NCI-H345 (cell line): ENCODE measurements around the gene CCNJ.
"Not testable (repeated sequence)": the region's sequence is repeated elsewhere in the genome, so short reads cannot be mapped to it uniquely, and the experiment has no call there.

Source experiments
- DNase-seq: peaks from one replicate; lab custom pipeline; 2025; lab: John Stamatoyannopoulos, UW

Gene CCNJ, protein sequence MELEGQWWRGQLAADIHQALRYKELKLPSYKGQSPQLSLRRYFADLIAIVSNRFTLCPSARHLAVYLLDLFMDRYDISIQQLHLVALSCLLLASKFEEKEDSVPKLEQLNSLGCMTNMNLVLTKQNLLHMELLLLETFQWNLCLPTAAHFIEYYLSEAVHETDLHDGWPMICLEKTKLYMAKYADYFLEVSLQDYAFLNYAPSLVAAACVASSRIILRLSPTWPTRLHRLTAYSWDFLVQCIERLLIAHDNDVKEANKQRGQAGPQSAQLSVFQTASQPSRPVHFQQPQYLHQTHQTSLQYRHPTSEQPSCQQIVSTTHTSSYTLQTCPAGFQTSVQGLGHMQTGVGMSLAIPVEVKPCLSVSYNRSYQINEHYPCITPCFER

DNA sequence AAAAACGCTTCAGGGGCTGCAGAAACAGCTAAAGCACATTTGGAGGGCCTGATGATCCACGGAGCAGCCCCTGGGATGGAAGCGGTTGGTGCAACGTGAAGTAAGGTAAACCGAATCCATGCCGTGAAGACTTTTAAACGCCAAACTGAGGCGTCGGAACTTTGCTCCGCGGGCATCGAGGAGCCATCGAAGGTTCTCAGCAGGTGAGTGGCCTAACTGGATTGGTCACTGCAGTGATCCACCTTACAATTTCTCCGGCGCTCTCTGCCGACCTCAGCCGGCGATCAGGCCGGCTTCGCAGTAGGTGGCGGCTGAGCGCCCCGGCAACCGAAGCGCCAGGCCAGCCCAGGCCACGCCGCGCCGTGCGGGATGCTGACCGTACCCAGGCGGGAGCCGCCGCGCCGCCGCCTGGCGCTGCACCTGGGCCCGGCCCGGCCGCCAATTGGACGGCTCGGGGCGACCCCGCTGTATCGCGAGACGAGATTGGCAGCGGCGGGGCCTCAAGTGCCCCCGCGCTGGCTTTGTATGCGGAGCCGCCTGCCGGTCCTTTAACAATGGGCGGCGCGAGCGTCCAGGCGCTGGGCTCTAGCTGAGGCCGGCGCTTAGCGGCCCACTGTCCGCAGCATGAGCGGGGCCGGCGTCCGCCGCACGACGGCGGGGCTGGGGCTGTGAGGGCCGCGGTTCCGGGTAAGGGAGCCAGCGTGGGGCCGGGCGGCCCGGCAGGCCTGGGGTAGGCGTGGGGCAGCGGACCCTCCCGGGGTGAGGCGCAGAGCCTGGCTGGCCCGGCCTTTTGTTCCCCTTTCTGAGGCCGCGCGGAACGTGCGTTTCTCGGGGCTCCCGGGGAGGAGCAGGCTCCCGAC is at the start of gene CCNJ:
Gene CCNJ (plus strand): TSS at position 551 of the 860 bp plus-strand sequence. CDS start 811 bp downstream, outside the sequence.
- peak; percentile 82 for DNase-seq

DNA sequence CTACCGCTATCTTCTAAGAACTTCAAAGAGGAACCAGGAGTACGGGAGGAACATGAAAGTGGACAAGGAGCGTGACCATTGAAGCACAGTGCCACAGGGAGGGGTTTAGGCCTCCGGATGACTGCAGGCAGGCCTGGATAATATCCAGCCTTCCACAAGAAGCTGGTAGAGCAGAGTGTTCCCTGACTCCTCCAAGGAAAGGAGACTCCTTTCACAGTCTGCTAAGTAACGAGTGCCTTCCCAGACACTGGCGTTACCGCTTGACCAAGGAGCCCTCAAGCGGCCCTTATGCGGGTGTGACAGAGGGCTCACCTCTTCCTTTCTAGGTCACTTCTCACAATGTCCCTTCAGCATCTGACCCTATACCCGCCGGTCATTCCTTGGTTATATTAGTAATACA is 49.0 kb upstream of the CCNJ start:
- not testable (repeated sequence) for DNase-seq

DNA sequence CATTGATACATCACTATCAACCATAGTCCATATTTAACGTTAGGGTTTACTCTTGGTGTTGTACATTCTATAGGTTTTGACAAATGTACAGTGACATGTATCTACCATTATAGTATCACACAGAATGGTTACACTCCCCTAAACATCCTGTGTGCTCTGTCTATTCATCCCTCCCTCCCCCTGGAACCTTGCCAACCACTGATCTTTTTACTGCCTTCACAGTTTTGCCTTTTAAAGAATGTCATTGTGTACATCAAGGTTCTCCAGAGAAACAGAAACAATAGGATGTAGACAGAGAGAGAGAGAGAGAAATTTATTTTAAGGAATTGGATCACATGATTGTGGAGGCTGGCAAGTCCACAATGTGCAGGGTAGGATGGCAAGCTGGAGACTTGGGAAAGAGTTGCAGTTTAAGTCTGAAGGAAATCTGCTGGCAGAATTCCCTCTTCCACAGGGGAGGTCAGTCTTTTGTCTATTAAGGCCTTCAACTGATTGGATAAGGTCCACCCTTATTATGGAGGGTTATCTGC is 45.1 kb upstream of the CCNJ start:
- DNase-seq = peak; percentile 6

DNA sequence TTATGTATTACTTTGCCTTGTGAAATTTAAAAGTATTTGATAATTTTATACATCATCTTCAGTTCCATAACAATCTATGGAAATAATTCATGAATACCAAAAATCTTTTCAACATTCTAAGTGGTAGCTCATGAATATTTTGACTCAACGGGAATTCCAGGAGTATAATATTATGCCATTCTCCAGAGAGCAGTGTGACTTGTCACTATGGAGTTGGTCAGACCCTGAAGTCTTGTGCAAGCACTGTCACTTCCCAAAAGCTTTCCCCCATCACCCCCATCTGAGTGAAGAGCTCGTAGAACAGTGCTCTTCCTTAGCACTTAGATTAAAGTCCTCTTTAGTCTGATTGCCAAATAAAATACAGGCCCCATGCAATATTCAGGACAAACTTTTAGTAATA is 29.4 kb upstream of the CCNJ start:
- no peak for DNase-seq

DNA sequence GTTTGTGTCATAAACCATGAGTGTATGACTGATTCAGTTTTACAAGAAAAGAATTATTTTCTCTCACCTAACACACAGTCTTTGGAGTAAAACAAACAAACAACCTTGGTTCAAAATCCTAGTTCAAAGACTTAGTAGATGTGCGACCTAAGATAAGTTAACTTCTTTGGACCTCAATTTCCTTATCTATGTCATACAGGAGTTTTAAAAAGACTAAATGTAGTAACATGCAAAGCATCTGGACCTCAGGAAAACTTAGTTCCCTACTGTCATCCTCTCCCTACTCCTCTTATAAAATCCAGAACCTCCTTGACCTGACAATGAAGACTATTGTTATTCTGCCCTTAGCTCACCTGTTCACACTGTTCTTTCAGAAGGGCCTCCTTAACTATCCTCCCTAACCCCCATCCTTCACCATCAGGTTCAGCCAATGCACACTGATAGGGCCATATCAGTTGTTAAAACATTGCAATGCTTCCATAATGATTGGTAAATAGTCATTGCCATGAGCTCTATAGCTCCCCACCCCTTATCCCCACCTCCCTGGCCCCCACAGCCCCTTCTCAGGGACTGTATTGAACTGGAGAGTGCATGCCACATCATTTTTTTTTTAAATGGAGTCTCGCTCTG is 28.8 kb upstream of the CCNJ start:
- no peak for DNase-seq

DNA sequence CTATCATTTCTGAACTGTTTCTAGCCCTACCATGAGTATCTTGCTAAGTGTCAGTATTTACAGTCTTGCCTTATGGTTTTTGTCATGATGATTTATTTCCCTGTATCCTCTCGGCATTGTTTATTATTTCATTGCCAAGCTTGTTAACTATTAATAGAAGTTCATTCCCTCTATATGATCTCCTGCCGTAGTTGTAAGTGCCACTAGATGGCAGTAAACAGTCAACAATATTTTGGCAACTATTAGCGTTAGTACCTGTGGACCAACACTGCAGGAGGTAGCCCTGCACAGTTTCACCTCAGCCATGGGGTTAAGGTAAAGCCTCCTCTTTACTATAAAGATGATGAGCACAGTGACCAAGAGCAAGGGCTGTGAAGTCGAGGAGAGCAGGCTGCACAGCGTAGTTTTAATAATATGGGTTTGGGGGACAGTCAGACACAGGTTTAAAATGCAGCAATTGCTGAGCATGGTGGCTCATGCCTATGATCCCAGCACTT is 26.1 kb upstream of the CCNJ start:
- DNase-seq = peak; percentile 62

DNA sequence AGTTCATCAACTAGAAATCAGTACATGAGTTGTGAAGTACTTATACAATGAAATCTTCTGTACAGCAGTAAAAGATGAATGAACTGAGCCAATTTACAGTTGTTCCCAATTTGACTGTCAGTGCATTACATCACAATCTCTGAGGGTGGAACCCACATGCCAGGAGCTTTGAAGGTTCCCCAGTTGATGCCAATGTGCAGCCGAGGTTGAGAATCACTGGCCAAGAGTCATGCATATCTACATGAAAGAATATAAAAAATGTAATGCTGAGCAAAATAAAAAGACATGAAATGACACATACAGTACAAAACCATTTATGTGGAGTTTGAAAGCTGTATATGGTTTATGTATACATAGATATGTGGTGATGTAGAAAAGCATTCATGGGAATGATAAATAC is 22.1 kb upstream of the CCNJ start:
- DNase-seq = no peak

DNA sequence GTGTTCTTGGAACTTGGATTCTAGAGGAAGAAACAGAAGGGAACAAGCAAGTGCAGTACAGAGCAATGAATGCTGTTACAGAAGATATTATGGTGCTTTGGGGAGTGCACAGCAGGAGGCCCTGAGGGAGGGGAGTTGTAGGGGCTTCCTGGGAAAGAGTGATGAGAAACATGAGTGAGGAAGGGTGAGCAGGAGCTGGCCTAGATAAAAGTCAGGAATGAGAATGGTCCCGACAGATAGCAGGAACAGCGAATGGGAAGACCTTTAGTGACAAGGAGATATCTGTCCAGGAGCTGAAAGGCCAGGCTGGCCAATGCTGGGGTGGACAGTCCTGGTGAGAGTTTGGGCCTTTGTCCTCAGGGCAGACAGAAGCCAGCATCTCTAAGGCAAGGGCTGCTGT is 20.6 kb upstream of the CCNJ start:
- no peak for DNase-seq

DNA sequence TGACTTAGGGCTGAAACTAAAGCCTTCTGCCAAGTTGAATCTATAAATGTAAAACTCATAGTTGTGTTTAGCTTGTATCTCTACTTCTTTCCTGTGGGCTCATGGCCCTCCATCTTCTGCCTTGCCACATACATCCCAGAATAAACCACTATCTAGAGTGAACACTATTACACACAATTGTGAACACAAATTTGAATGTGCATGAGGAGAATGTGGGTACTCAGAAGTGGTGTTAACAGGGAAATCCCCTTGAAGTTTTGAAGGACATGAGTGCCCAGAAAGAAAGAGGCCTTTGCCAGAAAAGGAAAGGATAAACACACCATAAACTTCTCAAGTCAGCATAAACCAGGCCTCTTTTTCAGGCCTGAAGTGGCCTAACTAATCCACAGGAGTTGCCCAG is 20.2 kb upstream of the CCNJ start:
- no peak for DNase-seq

DNA sequence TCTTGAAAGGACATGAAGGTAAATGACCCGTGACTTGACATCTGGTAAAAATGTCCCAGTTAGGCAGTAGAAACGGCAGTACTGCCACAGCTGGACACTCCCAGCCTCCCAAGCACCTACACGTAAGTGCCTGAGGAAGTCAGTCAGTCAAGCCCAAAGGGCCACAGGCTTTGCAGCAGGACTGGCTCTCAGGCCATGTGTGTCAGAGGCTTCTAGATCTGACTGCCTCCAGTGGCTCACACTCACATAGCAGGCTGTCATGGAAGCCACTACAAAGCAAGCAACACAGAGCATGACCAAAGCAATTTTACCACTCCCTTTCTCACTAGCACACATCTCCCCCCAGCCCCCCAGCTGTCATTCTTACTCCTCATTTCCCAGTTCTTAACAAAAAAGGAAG is 17.8 kb upstream of the CCNJ start:
- no peak for DNase-seq

DNA sequence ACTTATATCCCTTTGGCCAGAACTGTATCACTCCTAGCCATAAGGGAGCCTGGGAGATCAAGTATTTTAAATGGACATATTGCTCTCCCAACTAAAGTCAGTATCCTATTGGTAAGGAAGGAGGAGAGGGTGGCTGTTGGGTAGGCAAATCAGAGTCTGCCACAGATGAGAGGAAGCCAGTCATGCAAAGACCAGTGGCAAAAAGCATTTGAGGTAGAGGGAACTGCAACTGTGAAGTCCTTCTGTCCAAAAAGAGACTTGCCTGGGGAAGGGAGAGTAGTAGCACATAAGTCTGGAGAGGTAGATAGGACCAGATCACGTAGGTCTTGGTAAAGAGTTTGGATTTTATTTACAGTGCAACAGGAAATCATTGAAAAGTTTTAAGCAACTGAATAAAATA is 8.8 kb upstream of the CCNJ start:
- DNase-seq = no peak

DNA sequence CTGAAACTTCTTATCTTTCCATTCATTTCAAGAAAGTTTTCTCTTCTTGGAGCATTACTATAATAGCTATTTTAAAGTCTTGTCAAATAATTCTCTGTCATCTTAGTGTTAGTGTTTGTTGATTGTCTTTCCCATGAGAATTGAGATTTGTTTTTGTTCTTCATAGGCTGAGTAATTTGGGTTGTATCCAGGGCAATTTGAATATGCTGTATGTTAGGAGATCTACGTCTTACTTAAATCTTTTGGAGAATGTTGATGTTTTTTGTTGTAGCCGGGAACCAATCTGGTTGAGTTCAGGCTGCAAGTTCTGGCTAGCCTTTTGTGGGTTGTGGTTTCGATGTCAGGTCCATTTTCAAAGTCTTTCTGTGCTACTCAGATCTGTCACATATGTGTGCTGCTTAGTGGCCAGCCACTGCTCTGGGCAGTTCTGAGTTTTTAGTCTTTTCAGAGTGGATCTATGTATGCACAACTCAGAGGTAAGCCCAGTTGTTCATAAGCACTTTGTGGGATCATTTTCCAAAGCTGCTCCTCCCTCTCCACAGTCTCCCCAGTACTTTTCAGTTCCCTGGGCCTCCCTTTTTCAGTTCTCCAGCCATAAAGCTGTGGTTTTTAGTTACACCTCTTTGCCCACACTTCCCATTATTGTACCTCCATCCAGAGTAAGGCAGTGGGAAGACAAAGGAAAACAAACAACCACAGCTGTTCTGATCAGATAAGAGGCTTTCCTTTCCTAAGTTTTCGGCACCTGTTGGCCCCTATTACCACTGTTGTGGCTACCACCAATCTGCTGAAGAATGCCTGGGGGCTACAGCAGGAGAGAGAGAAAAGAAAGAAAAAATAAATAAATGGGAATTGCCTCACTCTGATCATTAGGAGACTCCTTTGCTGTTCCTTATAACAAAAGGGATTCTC is 4.7 kb upstream of the CCNJ start:
- peak; percentile 5 for DNase-seq

DNA sequence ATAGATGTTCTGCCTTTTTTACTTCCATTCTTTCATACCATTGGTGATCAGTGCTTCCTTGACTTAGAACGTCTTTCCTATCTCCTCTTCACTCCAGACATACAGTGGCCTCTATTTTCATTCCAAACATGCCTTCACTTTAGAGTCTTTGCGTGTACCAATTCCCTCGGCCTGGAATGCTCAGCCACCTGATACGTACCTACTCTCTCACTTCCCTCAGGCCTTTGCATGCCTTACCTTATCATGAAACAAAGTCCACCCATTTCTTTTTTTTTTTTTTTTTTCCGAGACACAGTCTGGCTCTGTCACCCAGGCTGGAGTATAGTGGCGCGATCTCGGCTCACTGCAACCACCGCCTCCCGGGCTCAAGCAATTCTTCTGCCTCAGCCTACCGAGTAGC is 2.2 kb upstream of the CCNJ start:
- no peak for DNase-seq

DNA sequence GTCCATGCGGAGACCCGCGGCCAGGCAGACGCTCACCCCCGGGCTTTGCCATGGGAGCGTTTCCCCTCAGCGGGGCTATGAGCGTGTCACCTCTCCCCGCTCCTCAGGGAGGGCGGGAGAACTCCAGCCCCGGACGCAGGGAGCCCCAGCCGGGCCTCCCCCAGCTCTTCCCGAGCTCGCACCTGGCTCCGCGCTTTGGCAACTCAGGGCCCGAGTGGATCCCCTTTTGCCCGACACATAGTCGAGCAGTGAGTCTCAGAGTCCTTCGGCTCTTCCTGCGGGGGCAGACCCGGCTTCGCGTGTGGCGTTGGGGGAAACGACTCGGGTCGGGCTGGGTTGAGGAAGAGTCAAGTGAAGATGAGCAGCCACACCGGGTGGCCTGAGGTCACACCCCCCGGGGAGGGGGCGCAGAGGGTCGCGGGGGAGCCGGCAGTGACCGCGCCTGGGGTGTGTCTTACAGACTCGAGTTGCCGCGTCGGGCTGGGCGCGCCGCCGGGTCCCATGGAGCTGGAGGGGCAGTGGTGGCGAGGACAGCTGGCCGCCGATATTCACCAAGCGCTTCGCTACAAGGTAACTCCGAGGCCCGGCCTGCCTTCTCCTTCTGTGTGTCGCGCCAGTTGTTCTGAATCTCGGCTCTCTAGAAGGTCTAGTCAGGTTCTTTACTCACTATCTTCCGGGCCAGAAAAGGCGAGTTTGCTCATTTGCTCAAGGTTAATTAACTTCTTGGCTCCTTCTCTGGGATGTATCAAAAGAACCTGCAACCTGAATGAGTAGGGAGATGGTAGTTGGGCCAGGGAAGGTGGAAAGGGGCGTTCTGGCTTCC is 721 bp downstream of the CCNJ start:
- peak; percentile 23 for DNase-seq

DNA sequence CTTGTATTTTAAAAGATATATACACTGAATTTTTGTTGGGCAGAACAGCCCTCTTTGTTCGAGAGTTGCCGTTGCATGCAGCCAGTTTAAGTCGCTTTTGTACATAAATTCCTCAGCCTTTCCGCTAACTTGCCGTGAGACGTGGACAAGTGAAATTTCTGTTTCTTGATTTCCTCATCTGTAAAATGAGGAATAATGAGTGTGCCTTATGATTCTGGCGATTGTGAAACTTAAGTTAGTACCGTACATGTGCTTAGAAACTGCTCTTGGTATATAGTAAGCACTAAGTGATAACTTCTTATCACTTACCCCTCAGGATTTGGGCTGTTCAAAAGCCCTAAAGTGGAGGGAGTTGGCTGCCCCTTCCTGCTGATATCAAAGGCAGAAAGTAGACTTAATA is 1.4 kb downstream of the CCNJ start:
- no peak for DNase-seq

DNA sequence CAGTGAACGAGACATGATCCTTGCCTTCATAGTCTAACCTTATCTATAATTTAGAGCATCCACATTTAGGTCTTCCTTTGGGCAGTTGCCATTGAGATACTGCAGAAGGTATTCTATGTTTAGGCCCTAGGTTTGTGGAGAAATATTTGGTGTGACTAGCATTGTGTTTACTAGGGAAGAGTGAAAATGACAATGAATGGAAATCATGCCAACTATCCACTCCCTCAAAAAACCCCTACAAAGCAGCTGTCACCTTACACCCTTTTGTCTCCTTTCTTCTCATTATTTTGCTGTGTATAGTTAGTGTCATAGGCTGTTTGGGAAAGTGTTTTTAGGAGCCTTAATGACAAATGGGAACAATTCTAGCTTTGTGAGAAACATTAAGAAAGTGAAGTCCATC is 3.2 kb downstream of the CCNJ start:
- DNase-seq = no peak

DNA sequence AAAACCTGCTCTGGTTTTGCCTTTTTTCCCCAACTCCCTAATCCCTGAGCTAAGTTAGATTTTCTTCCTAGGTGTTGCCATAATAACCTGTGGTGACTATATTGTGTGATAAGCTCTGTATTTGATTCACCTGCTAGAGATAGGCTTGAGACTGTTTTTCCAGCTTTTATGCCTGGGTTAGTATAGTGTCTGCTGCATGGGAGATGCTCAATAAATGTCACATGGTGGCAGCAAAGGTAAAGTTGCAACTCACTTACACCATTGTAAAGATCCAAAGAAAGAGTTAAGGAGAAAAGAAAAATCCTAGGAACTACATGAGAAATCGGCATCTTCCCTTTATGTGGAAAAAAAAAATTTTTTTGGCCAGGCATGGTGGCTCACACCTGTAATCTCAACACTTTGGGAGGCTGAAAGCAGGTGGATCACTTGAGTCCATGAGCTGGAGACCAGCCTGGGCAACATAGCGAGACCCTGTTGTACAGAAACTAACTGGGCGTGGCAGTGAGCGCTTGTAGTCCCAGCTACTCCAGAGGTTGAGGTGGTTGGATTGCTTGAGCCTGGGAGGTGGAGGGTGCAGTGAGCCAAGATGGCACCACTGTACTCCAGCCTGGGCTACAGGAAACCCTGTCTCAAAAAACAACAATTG is 3.7 kb downstream of the CCNJ start:
- no peak for DNase-seq

DNA sequence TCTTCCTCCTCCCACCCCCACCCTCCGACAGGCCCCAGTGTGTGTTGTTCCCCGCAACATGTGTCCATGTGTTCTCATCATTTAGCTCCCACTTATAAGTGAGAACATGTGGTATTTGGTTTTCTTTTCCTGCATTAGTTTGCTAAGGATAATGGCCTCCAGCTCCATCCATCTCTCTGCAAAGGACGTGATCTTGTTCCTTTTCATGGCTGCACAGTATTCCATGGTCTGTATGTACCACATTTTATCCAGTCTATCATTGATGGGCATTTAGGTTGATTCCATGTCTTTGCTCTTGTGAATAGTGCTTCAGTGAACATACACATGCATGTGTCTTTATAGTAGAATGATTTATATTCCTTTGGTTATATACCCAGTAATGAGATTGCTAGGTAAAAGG is 4.5 kb downstream of the CCNJ start:
- not testable (repeated sequence) for DNase-seq

DNA sequence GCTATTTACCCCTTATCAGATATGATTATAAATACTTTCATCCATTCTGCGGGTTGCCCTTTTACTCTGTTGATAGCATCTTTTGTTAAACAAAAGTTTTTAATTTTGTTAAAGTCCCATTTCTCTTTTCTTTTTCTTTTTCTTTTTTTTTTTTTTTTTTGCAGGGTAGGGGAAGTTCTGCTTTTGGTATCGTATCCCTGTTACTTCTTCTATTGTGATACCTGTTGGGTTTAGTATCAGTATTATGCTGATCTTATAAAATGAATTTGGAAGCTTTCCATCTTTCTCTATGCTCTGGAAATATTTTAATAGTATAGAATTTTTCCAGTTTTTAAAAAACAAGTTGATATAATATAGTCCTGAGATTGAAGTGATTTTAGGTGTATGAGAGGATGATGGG is 6.0 kb downstream of the CCNJ start:
- no peak for DNase-seq

DNA sequence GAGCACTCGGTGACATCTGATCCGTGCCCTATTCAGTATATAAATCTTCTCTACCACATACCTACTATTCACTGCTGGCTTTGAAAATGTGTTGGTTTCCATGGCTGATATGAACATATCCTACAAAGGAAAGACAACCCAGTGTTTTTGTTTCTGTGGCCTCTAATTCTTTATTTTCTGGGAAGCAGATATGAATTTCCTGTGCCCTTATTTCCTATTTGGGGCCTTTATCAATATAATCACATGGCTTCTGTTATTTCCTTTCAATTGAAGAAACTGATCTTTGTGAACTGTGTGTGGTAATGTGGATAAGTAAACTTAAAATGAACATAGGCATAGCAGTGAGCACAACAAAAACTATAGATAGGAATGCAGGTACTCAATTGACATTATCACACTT is 10.6 kb downstream of the CCNJ start:
- no peak for DNase-seq
